Panc1 (cell line): ENCODE measurements around the gene ERICH3. TPM values are rescaled to one million over a fixed set of nuclear protein-coding genes. Genes with fewer than 3 reads are reported as not detected.

Source experiments
- ATAC-seq: fragments of 200-7000 bp; cut with Tn5 transposase; 2 replicates; pipeline ENCODE4 v1.9.1; 2020; ENCODE audit warnings: mild to moderate bottlenecking, moderate library complexity
- BruUV-seq: library from RNA; stranded (reverse); fragments of 400-500 nt; replicated peaks from 2 replicates; lab custom pipeline; 2021; lab: Mats Ljungman, UMichigan
- CTCF ChIA-PET: fragments of 300-600 bp; sonication (Branson Sonifier 250); formaldehyde crosslinking; loops from one replicate; lab custom pipeline; 2022; ENCODE audit warnings: antibody characterized with exemption; lab: Charles Lee
- POLR2A ChIA-PET: fragments of 300-600 bp; sonication (Branson Sonifier 250); formaldehyde crosslinking; loops from one replicate; lab custom pipeline; 2022; ENCODE audit warnings: antibody characterized with exemption; lab: Charles Lee
- DNase-seq: peaks from one replicate; pipeline ENCODE4 v3.0.0-alpha.2; 2010; ENCODE audit warnings: low read depth, low spot score
- H3K27ac ChIP-seq: 2 replicates; pipeline ENCODE4 v1.5.1; 2011; ENCODE audit warnings: mild to moderate bottlenecking, low read length, inconsistent platforms
- H3K27me3 ChIP-seq: fragments of 200-500 bp; sonication (Bioruptor generic); 2 replicates; pipeline ENCODE4 v1.6.0; 2014; ENCODE audit warnings: low read length, inconsistent platforms; ENCODE audit not compliant: control insufficient read depth, insufficient read depth
- H3K36me3 ChIP-seq: fragments of 200-500 bp; sonication (Bioruptor generic); 2 replicates; pipeline ENCODE4 v1.5.1; 2014; ENCODE audit warnings: inconsistent platforms, mild to moderate bottlenecking, low read length, moderate library complexity; ENCODE audit not compliant: control insufficient read depth, insufficient read depth
- H3K4me1 ChIP-seq: 2 replicates; pipeline ENCODE4 v1.5.1; 2011; ENCODE audit warnings: inconsistent platforms, mild to moderate bottlenecking, low read length, moderate library complexity; ENCODE audit not compliant: control insufficient read depth, insufficient read depth
- H3K4me3 ChIP-seq, 2 experiments: 2 replicates each; pipeline ENCODE4 v1.5.1; 2011 to 2012; ENCODE audit warnings: low read depth in 2 of 2, low read length in 2 of 2, mild to moderate bottlenecking in 2 of 2, inconsistent platforms in 1 of 2, moderate library complexity in 1 of 2
- H3K9me3 ChIP-seq: fragments of 200-500 bp; sonication (Bioruptor generic); 2 replicates; pipeline ENCODE4 v1.5.1; 2014; ENCODE audit warnings: low read depth, mild to moderate bottlenecking, inconsistent platforms, low read length, moderate library complexity; ENCODE audit not compliant: control insufficient read depth, insufficient read depth
- POLR2AphosphoS5 ChIP-seq: IDR thresholded peaks from 2 replicates; pipeline ENCODE4 v1.6.1; 2012; ENCODE audit warnings: mild to moderate bottlenecking, low read depth, low read length, moderate library complexity
- REST ChIP-seq, 2 experiments: IDR thresholded peaks; 2 replicates each; pipeline ENCODE4 v1.6.1; 2011 to 2012; ENCODE audit warnings: low read depth in 2 of 2, control low read depth in 1 of 2, low read length in 1 of 2, mild to moderate bottlenecking in 1 of 2, moderate library complexity in 1 of 2; ENCODE audit not compliant: insufficient read depth in 1 of 2
- SIN3A ChIP-seq: IDR thresholded peaks from 2 replicates; pipeline ENCODE4 v1.6.1; 2012; ENCODE audit warnings: low read depth, mild to moderate bottlenecking, low read length, moderate library complexity, borderline replicate concordance; ENCODE audit not compliant: insufficient read depth
- TCF7L2 ChIP-seq: IDR thresholded peaks from 2 replicates; pipeline ENCODE4 v1.6.1; 2011; ENCODE audit warnings: mild to moderate bottlenecking, low read depth, low read length, inconsistent platforms
- in situ Hi-C: cut with HindIII; loops from 2 replicates; pipeline ENCODE4 v1.10.0; 2016; ENCODE audit warnings: low sequenced_read_pairs, low pct_unique_long_range_greater_than_20kb
- intact Hi-C: fragments of 100-400 bp; cut with micrococcal nuclease; formaldehyde crosslinking; loops from one replicate; pipeline ENCODE4 v1.10.0; 2022; ENCODE audit not compliant: unreplicated experiment
- total RNA-seq: library from RNA; stranded (reverse); gene quantifications from one replicate; pipeline ENCODE4 v1.2.1, GENCODE V29; 2021; ENCODE audit not compliant: unreplicated experiment
- TF ChIP-seq, protein P1 (sequence below): fragments of 450-650 bp; IDR thresholded peaks from 2 replicates; pipeline ENCODE4 v1.5.1; 2017; ENCODE audit warnings: mild to moderate bottlenecking

ERICH3 gene
- total RNA-seq, 1 experiment from 2014 or later: not detected

- DNase-seq (no peak), ATAC-seq (no peak)
- in situ Hi-C loops (no loop called here), intact Hi-C loops (no loop called here)
- no TSS peak for BruUV-seq
- POLR2A ChIA-PET: interaction anchor here (0.6 kb wide), 1 partner anchor 9 kb away, joined by 5 read pairs; no protein-coding TSS in a partner anchor
- CTCF ChIA-PET: no interaction called here
- Histone ChIP-seq H3K27ac (no peak overlapping the region), H3K27me3 (no peaks in the 10 kb centered on the region; the same call in 1 of the 2 replicates), H3K36me3 (no peaks in the 10 kb centered on the region), H3K9me3 (no peaks in the 10 kb centered on the region), H3K4me3 (no peak overlapping the region), H3K4me1 (no peaks in the 10 kb centered on the region)
- TF ChIP-seq SIN3A (no peak), POLR2AphosphoS5 (no peak), TCF7L2 (no peak), REST (IDR thresholded peaks at IDR 0.05; ENCODE audit: insufficient read depth in 1 of 2, low read depth in 2 of 2, low read length in 1 of 2) (no peak)
- TF ChIP-seq, protein P1, sequence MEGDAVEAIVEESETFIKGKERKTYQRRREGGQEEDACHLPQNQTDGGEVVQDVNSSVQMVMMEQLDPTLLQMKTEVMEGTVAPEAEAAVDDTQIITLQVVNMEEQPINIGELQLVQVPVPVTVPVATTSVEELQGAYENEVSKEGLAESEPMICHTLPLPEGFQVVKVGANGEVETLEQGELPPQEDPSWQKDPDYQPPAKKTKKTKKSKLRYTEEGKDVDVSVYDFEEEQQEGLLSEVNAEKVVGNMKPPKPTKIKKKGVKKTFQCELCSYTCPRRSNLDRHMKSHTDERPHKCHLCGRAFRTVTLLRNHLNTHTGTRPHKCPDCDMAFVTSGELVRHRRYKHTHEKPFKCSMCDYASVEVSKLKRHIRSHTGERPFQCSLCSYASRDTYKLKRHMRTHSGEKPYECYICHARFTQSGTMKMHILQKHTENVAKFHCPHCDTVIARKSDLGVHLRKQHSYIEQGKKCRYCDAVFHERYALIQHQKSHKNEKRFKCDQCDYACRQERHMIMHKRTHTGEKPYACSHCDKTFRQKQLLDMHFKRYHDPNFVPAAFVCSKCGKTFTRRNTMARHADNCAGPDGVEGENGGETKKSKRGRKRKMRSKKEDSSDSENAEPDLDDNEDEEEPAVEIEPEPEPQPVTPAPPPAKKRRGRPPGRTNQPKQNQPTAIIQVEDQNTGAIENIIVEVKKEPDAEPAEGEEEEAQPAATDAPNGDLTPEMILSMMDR: no peak
Observed at GRCh38 chr1:74570797-74571492, 102.6 kb downstream of the ERICH3 start.

GRCh38 chr1:74549932-74550331, 123.7 kb downstream of the ERICH3 start:
- CTCF ChIA-PET: no interaction called here

More at GRCh38 chr1:74549932-74550331, 123.7 kb downstream of the ERICH3 start:
- DNase-seq: no peak
- no peak for ATAC-seq
- Histone ChIP-seq H3K27me3 (no peaks in the 10 kb centered on the region), H3K4me3 (no peak overlapping the region), H3K36me3 (no peaks in the 10 kb centered on the region), H3K9me3 (no peaks in the 10 kb centered on the region), H3K4me1 (no peaks in the 10 kb centered on the region), H3K27ac (no peak overlapping the region)
- no peak for TF ChIP-seq SIN3A
- no peak for TF ChIP-seq REST (IDR thresholded peaks at IDR 0.05; ENCODE audit: insufficient read depth in 1 of 2, low read depth in 2 of 2, low read length in 1 of 2)
- TF ChIP-seq, protein P1: no peak
- TF ChIP-seq POLR2AphosphoS5: no peak
- TF ChIP-seq TCF7L2: no peak
- POLR2A ChIA-PET: no interaction called here
- intact Hi-C loops (no loop called here), in situ Hi-C loops (no loop called here)
- no TSS peak for BruUV-seq
